Tongue (tissue), 2 donors: ENCODE results near the gene RLN3. TPM values are rescaled to one million over a fixed set of nuclear protein-coding genes. Genes with fewer than 3 reads are reported as not detected.
A peak's percentile ranks its signal among the peaks of the same experiment; 100 is the strongest.

Experiments
- DNase-seq: peaks from one replicate; pipeline ENCODE4 v3.0.0-alpha.2; 2015
- total RNA-seq: library from RNA; depleted of rRNA; stranded (reverse); fragments of >200 nt; gene quantifications from one replicate; pipeline ENCODE4 v1.2.3, GENCODE V29; 2014

Gene RLN3, protein sequence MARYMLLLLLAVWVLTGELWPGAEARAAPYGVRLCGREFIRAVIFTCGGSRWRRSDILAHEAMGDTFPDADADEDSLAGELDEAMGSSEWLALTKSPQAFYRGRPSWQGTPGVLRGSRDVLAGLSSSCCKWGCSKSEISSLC
- total RNA-seq: not detected

DNA sequence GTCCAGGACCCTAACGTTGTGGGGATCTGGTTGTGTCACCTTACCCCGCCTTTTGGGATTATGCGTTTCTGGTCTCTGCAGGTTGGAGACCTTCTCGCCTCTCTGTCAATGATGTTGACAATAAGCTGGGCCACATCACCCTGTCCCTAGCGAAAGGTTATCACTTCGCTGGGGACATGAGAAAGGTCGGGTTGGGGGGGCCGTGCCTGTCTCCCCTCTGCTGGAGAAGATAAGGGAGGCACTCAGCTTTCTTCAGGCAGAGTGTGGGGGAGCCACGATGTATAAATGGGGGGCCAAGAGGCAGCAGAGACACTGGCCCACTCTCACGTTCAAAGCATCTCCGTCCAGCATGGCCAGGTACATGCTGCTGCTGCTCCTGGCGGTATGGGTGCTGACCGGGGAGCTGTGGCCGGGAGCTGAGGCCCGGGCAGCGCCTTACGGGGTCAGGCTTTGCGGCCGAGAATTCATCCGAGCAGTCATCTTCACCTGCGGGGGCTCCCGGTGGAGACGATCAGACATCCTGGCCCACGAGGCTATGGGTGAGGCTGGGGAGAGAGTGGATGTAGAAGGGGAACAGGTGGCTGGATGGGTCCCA, at the start of gene RLN3:
Gene RLN3, plus strand, starts transcription at position 293 of the 595 bp plus-strand sequence. Its CDS starts 57 bp downstream, at position 350.
- DNase-seq: no peak

DNA sequence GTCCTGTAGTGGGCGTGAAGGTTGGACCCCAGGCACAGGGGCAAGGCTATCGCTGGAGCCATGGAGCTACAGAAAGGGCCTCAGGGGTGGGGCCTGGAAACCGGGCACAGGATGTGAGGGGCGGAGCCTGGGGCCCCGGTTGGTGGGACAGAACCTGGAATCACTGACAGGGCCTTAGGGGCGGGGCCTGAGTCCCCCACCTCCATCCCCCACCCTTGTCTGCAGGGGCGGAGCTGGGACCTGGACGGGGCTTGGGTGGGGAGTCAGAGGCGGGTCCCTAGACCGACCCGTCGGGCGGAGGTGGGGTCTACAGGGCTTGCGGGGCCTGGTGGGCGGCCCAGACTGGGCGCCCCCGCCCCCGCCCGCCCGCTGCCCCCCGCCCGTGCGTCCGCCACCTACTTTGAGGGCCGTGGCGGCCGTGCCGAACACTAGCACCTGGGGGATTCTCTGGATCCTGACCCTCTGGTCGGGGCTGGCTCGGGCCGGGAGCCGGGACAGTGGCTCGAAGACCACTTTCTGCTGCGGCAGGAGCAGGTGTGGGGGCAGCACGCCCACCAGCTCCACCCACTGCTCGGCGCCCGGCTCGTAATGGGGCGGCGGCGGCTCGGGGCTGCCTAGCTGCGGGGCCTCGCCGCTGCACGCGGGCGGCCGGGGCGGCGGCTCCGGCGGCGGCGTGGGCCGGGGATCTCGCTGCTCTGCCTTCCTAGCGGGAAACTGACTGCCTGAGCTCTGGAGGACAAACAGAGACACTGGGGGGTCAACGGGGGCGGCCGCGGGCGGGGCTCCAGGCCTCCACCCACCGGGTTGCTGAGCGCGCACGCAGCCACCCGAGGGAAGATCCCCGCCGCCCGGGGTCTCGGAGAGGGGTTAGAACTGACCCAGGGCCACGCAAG, 49.4 kb upstream of the RLN3 start:
- peak; percentile 94 for DNase-seq

DNA sequence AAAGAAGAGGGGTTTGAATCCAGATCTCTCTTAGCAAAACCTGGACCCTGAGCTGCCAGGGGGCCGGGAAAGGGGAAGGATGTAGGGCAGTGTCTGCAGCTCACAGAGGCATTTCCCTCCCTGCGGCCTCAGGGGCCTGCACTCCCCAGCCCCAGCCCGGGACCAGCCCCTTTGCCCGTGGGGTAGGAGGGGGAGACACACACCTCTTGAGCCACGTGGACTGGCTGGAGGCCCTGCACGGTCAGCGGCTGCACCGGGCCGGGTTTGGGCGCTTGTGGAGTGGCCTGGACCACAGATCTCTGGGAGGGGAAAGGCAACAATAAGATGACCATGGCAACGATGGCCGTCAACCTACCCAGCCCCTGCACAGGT, 48.7 kb upstream of the RLN3 start:
- peak; percentile 79 for DNase-seq

DNA sequence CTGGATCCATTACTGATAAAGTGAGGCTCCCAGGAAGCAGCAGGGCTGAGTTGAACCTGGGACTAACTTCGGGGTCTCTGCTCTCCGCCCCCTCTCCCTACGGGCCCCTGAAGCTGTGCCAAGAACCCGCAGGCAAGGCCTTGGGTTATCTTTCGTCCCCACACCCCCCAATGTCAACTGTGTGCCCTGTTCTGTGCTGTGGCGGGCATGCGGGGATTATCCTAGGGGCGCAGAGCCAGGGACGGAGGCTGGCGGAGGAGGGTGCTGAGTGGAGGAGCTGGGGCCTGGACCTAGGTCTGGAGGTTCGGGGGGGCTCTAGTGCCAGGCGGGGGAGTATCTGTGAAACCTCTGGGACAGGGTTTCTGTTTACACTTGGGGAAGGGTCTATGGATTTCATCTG, 48.3 kb upstream of the RLN3 start:
- DNase-seq: no peak

DNA sequence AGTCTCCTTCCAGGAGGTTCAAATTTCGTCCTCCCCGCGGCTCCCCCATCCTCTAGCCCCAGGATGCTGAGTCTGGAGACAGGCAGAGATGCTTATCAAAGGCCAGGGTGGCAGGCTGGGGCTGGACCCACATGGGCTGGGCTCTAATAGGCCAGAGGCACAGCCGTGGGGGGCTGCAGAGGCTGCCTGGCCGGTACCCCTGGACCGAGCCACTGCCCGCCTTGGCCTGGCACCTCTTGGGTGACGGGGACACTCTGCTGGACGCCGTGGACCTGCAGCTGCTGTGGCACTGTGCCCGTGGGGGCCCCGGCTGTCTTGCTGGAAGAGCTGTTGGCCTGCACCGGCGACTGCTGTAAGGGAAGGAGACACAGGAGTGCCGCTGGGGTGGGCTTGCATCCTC, 47.6 kb upstream of the RLN3 start:
- DNase-seq: no peak

DNA sequence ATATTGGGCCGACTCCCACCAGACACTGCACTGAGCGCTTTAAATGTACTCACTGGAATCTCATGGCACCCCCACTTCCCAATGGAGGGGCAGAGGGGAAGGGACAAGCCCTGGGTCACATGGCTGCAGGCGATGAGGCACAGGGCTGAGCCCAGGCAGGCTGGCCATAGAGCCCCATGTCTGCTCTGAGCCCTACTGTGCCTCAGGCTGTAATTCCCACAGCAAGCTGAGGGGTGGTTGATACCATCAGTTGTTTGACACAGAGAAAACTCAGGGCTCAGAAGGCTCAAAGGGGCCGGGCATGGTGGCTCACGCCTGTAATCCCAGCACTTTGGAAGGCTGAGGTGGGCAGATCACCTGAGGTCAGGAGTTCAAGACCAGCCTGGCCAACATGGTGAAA, 46.9 kb upstream of the RLN3 start:
- no peak for DNase-seq

DNA sequence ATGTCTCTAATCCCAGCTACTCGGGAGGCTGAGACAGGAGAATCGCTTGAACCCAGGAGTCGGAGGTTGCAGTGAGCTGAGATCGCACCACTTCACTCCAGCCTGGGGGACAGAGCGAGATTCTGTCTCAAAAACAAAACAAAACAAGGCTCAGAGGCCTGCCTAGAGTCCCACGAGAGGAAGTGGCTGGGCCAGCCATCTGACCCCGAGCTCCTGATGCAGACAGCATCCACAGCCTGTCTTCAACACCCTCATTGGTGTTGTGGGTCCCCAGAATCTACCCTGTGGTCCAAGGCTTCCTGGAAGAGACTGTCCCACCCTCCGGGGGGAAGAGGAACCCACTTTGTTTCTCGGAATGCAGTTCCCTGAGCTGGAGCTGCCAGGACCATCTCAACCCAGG, 46.5 kb upstream of the RLN3 start:
- DNase-seq: no peak

DNA sequence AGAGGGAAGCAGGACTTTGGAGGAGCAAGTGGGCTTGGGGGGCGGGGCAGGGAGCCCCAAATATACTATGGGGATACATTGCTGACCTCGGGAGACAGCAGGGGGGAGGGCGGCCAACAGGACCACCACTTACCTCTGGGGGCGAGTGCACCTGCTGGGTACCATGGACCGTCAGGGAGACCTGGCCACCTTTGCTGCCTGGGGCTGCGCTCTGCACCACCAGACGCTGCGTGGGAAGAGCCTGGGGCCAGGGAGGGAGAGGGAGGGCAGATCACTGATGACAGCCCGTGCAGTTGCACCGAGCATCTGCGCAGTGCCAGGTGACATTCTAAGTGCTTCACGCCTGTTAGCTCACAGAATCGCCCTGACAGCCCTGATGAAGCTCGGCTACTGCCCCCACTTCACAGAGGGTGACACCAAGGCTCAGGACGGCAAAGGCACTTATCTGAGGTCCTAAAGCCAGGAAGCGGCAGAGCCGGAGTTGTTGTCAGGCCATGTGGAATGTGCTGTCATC, 45.9 kb upstream of the RLN3 start:
- DNase-seq: no peak

DNA sequence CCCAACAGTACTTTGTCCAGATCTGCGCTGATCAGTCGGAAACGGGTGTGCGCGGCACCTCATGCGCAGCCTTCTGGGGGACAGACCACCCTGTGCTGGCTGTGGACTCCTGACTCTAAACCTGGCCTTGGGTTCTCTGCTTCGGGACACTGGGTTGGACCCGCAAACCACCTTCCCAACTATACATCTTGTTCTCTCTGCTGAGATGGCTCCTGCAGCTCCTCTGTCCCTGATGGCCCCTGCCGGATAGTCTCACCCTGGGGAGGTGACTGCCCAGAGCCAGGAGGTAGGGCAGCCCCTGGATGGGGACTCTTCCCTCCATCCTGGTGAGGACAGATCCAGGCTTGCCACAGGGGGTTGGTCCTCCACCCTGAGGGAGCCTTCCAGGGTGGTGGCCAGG, 45.2 kb upstream of the RLN3 start:
- DNase-seq: no peak

DNA sequence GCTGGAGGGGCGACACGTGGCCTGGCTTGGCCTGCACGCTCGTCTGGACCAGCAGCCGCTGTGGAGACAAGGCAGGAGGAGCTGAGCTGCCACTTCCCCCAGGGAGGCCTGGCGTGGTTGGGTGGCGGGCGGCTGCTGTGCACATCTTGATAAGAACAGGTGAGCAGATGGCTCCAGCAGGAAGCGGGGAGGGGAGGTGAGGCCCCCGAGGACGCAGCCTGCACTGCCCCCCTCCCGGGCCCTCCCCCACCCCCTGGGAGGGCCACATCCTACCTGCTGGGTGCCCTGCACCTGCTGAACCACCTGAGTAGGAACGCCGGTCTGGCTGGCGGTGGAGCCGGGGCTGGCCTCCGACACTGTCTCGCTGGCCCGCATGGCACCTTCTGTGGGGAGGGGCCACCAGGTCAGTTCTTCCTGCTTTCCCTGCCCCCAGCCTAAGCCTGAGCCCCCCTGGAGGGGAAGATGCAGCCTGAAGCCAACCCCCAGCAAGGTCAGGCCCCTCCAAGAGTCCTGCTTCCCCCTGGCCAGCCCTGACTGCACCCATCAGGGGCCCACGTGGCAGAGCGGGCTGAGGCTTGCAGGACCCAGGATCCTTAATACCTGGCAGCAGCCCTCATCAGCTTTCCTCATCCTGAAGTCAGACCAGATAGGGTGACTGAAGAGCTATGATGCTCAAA, 44.6 kb upstream of the RLN3 start:
- no peak for DNase-seq

DNA sequence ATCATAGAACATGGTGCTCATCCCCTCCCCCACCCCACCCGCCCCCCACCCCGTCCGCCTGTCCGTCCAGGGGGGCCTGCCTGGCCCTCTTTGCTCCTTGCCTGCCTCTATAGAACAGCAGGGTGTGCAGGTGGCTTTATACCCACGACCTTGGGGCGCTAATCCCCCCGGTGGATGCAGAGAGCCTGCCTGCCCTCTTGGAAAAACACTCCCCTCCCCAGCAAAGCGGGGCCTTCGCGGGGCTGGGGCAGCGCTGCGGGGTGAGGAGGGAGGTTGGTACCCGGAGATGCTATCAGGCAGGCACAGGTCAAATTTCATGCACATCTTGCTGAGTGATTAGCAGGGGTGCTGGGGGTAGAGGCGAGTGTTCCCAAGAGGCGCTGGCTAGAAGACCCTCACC, 43.8 kb upstream of the RLN3 start:
- DNase-seq: no peak

DNA sequence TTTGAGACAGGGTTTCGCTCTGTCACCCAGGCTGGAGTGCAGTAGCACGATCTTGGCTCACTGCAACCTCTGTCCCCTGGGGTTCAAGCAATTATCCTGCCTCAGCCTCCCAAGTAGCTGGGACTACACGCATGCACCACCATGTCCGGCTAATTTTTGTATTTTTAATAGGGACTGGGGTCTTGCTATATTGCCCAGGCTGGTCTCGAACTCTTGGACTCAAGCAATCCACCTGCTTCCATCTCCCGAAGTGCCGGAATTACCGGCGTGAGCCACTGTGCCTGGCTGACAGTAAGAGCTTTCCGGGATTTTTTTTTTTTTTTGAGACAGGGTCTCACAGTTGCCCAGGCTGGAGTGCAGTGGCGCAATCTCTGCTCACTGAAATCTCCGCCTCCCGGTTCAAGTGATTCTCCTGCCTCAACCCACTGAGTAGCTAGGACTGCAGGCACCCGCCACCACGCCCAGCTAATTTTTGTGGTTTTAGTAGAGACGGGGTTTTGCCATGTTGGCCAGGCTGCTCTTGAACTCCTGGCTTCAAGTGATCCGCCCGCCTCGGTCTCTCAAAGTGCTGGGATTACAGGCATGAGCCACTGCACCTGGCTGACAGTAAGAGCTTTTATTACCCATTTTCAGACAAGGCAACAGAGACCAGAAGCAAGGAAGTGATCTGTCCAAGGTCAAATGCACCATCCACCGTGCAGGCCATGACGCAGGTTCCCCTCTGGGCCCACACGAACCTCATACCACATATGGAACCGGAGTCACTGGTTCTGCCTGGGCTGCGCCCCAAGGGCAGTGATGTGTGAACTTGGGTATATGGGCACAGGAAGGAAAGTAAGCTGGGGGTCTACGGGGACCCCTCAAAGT, 42.8 kb upstream of the RLN3 start:
- no peak for DNase-seq

DNA sequence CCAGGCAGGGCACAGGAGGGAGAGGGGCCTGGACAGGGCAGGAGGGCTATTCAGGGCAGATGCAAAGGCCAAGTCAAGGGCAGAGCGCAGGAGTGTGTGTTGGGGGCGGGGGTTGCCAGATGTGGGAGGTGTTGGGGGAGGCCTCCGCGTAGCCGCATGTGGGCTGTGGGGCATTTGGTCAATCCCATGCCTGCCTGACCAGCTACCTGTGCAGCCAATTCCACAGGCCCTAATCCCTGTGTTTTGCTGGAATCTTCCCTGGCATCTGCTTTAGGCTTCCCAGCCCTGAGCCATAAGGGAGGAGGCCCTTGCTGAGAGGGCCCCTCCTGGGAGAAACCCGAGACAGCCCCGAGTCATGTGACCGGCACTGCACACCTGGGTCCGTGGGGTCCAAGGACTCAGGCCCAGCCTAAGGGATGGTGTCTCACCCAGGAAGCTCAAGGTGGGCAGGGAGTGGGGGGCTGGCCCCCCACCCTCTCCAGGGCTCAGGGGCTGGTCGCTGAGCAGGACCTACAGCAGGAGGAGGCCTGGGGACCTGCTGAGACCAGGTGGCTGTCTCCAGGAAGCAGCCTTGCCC, 42.1 kb upstream of the RLN3 start:
- DNase-seq: no peak

DNA sequence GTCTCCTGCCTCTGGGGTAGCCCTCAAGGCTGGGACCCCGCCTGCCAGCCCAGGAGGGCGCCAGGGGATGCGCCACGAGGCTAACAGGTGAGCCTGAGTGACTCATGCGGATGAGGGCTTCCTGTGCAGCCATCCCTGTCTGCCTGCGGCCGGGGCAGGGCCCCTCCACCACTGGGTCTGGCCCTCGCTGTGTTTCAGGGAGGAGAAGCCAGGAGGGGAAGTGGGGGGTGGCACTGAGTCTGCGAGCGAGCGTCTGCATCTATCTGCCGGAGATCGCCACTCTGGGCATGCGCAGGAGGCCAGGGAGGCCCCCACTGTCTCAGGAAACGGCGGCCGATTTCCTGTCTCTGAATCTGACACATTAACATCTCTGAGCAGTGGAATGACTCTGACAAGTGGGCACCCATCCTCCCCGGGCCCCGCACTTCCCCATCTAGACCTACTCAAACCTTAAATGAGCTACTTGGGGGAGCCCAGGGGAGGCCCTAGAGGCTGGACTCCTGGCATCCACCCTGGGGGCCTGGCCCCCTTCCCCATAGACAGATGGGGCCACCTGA, 41.5 kb upstream of the RLN3 start:
- peak; percentile 81 for DNase-seq

DNA sequence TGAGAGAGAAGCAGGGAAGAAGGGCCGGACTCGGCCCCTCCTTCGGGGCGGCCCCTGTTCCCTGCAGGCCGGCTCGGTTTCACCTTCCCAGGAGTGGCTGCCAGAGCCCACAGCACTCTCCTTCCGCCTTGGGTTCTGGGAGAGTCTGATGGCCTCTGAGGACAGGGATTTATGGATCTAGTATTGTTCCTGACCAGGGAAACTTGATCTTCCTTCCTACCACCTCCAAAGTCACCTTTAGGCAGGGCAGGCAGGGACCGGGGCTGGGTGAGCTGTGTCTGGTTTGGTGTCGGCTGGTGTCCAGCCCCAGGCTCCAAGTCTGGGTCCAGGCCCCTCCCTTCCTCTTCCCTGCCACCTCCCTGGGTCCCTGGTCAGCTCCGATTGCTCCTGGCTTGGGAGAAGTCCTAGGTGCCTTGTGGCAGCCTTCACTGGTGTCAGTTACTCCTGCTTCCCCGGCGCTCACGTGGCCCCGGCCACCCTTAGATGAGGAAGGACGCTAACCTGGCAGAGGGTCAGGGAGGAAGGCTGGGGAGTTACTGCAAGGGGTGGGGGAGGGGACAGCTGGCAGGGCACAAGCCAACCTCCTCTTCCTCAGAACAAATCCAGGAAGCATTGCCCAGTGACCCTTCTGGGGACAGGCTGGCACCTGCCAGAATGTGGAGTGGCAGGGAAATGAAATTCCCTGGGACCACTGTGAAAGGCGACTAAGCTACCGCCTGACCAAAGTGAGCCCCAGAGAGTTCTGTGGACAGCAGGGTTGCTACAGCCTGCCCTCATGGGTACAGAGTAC, 40.7 kb upstream of the RLN3 start:
- no peak for DNase-seq

DNA sequence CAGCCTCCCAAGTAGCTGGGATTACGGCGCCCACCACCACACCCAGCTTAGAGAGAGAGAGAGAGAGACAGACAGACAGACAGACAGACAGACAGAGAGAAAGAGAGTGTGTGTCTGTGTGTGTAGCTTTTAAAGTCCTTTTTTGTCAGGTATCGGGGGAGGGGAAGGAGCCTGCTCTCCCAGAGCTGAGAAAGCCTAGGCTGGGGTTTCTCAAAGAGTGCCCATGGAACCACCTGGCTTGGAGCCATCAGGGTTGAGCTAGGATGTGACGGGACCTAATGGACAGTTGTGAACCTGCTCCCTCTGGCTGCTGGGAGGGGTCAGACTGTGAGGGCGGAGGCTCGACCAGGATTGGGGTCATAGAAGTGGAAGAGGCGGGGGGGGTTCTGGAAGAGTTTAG, 38.5 kb upstream of the RLN3 start:
- DNase-seq: no peak

DNA sequence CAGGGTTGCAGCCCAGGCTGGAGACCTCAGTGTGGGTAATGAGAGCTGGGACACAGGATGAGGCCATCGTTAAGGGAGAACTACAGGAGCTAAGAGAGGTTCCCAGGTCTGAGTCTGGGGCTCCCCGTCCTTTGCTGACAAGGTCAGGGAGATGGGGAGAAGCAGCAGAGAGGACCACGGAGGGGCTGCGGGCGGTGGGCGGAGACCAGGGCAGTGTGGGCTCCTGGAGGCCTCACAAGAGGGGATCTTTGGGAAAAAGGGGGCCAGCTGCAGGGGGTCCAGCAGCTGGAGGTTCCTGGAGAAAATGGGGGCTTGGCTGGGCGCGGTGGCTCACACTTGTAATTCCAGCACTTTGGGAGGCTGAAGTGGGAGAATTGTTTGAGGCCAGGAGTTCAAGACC, 37.9 kb upstream of the RLN3 start:
- no peak for DNase-seq

DNA sequence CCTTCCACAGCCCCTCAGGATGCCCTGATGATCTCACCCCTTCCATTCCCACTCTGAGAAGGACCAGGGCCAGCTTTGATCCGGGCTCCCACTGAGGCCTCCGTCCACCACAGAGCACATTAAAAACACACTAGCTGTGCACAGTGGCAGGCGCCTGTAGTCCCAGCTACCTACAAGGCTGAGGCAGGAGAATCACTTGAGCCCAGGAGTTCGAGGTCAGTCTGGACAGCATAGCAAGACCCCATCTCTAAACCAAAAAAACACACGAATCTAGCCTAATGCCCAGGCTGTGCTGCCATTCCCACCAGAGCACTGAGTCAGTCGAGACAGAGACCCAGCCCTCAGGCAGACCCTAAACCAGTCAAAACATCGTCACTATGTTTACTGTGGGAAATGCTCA, 35.9 kb upstream of the RLN3 start:
- DNase-seq: no peak

DNA sequence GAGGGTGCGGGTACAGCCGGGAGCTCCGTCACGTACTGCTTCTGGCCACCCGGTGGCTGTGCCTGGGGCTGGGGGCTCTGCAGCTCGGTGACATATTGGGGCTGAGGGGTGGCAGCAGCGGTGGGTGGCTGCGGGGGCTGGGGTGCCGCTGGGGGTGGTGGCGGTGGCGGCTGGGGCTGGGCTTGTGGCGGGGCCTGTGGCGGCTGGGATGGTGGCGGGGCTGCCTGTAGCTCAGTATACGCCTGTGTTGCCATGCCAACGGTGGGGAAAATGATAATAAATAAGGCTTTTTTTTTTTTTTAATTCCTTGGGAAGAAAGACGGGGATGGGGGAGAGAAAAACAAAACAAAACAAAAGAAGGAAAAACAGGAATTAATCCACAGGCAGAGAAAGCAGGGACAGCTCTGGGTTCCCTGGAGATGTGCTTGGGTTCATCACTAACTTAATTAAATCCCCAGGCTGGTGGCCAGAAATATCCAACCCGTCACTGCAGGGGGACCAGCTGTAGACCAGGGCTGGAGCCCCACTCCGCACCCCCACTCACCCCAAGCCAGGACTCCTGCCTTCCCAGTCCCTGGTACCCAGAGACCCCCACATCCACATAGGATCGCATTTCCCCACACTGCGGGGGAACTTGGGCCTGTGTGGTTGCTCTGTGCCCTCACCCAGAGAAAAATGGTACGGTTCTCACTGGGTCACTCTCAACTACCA, 34.2 kb upstream of the RLN3 start:
- DNase-seq: no peak
